K562 (cell line): ENCODE measurements around the gene SH3BP5. TPM values are rescaled to one million over a fixed set of nuclear protein-coding genes. Genes with fewer than 3 reads are reported as not detected.

Experiments
- ADNP ChIP-seq: fragments of 200-800 bp; sonication (Bioruptor generic); IDR thresholded peaks from 2 replicates; pipeline ENCODE4 v1.6.1; 2016; ENCODE audit warnings: missing genetic modification characterization, missing compliant biosample characterization
- FOXJ2 ChIP-seq: fragments of 200-800 bp; sonication (Bioruptor generic); IDR thresholded peaks from 2 replicates; pipeline ENCODE4 v1.6.1; 2016; ENCODE audit warnings: missing genetic modification characterization, missing compliant biosample characterization
- GTF2F1 ChIP-seq: IDR thresholded peaks from 2 replicates; pipeline ENCODE4 v1.6.1; 2011; ENCODE audit warnings: low read depth, low read length, improper control_type of control experiment
- ILK ChIP-seq: fragments of 450-650 bp; IDR thresholded peaks from 2 replicates; pipeline ENCODE4 v1.6.1; 2016; ENCODE audit warnings: missing genetic modification characterization, low read depth, mild to moderate bottlenecking, missing compliant biosample characterization, moderate library complexity, borderline replicate concordance
- LEF1 ChIP-seq: fragments of 450-650 bp; IDR thresholded peaks from 2 replicates; pipeline ENCODE4 v1.6.1; 2016; ENCODE audit warnings: mild to moderate bottlenecking
- MAFK ChIP-seq: IDR thresholded peaks from 2 replicates; pipeline ENCODE4 v1.6.1; 2011; ENCODE audit warnings: low read length, improper control_type of control experiment
- MCM3 ChIP-seq: fragments of 450-650 bp; IDR thresholded peaks from 2 replicates; pipeline ENCODE4 v1.6.1; 2016
- NCOR1 ChIP-seq: fragments of 450-650 bp; IDR thresholded peaks from 2 replicates; pipeline ENCODE4 v1.6.1; 2016; ENCODE audit warnings: mild to moderate bottlenecking, moderate library complexity
- NONO ChIP-seq, 2 experiments: fragments of 200-400 bp in 1 of 2; fragments of 450-650 bp in 1 of 2; formaldehyde crosslinking in 1 of 2; IDR thresholded peaks; 2 replicates each; pipeline ENCODE4 v1.6.1; 2017; ENCODE audit warnings: low read depth in 2 of 2, mild to moderate bottlenecking in 2 of 2, moderate library complexity in 2 of 2, low read length in 1 of 2
- SMAD4 ChIP-seq: fragments of 250-450 bp; sonication (Bioruptor Pico); conservative IDR thresholded peaks from 2 replicates; pipeline ENCODE4 v1.8.0; 2021; ENCODE audit warnings: inconsistent platforms, mild to moderate bottlenecking, moderate library complexity
- SRSF3 ChIP-seq: fragments of 200-400 bp; formaldehyde crosslinking; IDR thresholded peaks from 2 replicates; pipeline ENCODE4 v1.6.1; 2016; ENCODE audit warnings: mild to moderate bottlenecking, low read length, moderate library complexity; ENCODE audit not compliant: insufficient read depth
- TCF7L2 ChIP-seq: fragments of 150-350 bp; IDR thresholded peaks from 2 replicates; pipeline ENCODE4 v1.6.1; 2016; ENCODE audit warnings: low read depth, mild to moderate bottlenecking, low read length, moderate library complexity
- TRIM24 ChIP-seq, 2 experiments: fragments of 450-650 bp; IDR thresholded peaks; 2 replicates each; pipeline ENCODE4 v1.6.1; 2016
- ZBED1 ChIP-seq: IDR thresholded peaks from 2 replicates; pipeline ENCODE4 v1.6.1; 2014
- ZFPM2 ChIP-seq: fragments of 250-450 bp; sonication (Bioruptor Pico); IDR thresholded peaks from 2 replicates; pipeline ENCODE4 v1.5.1; 2022; ENCODE audit warnings: mild to moderate bottlenecking
- ZNF146 ChIP-seq: IDR thresholded peaks from one replicate; pipeline ENCODE4 v1.6.1; 2018; ENCODE audit warnings: missing compliant biosample characterization; ENCODE audit not compliant: unreplicated experiment
- ZNF217 ChIP-seq: sonication (generic); formaldehyde crosslinking; IDR thresholded peaks from 2 replicates; pipeline ENCODE4 v1.8.0; 2022; ENCODE audit warnings: mild to moderate bottlenecking, missing genetic modification reagents
- ZNF778 ChIP-seq: fragments of 450-650 bp; formaldehyde crosslinking; IDR thresholded peaks from 2 replicates; pipeline ENCODE4 v1.4.0; 2020; ENCODE audit warnings: mild to moderate bottlenecking, moderate library complexity
- ZNF785 ChIP-seq: fragments of 250-450 bp; sonication (Bioruptor Pico); IDR thresholded peaks from 2 replicates; pipeline ENCODE4 v1.4.0; 2020; ENCODE audit warnings: mild to moderate bottlenecking
- ZNF830 ChIP-seq: fragments of 250-450 bp; sonication (Bioruptor Pico); IDR thresholded peaks from 2 replicates; pipeline ENCODE4 v1.5.0; 2021; ENCODE audit warnings: mild to moderate bottlenecking
- polyA plus RNA-seq, 8 experiments: library from polyadenylated mRNA; depleted of rRNA in 4 of 8; stranded (reverse) in 5 of 8; unstranded in 3 of 8; fragments of >200 nt; fragmentation: Nextera tagmentation in 2 of 8; fragmentation: Illumina TruSeq in 1 of 8; extraction: Ambion mirVana in 2 of 8; extraction: Trizol in 1 of 8; gene quantifications; 2 replicates each; pipeline versions ENCODE4 v1.2.1 to v1.2.3, GENCODE V29; 2011 to 2014; ENCODE audit warnings: inconsistent platforms in 1 of 8, missing spikeins in 1 of 8
- total RNA-seq, 7 experiments: library from RNA; depleted of rRNA in 6 of 7; stranded (reverse); fragments of >200 nt in 6 of 7; fragmentation: Illumina TruSeq in 2 of 7; extraction: Trizol in 2 of 7; gene quantifications; 2 replicates each; pipeline versions ENCODE4 v1.2.1 to v1.2.3, GENCODE V29; 2011 to 2021; ENCODE audit warnings: low replicate concordance in 1 of 7
- TF ChIP-seq, protein P1 (sequence below), 2 experiments: fragments of 450-650 bp; formaldehyde crosslinking in 1 of 2; IDR thresholded peaks; 2 replicates each; pipeline versions ENCODE4 v1.4.0 to v1.6.1; 2014 to 2020; ENCODE audit warnings: mild to moderate bottlenecking in 2 of 2, borderline replicate concordance in 1 of 2, low read depth in 1 of 2
- TF ChIP-seq, protein P2 (sequence below): sonication (generic); formaldehyde crosslinking; IDR thresholded peaks from 2 replicates; pipeline ENCODE4 v1.8.0; 2023; ENCODE audit warnings: mild to moderate bottlenecking, missing genetic modification reagents

Gene SH3BP5
- total and polyA plus RNA-seq, 9 of the 15 experiments (the other 6 are each of a cell fraction or from before 2014, with no cell fraction given), result 2.9 to 29.0 (median 14.9) TPM

DNA sequence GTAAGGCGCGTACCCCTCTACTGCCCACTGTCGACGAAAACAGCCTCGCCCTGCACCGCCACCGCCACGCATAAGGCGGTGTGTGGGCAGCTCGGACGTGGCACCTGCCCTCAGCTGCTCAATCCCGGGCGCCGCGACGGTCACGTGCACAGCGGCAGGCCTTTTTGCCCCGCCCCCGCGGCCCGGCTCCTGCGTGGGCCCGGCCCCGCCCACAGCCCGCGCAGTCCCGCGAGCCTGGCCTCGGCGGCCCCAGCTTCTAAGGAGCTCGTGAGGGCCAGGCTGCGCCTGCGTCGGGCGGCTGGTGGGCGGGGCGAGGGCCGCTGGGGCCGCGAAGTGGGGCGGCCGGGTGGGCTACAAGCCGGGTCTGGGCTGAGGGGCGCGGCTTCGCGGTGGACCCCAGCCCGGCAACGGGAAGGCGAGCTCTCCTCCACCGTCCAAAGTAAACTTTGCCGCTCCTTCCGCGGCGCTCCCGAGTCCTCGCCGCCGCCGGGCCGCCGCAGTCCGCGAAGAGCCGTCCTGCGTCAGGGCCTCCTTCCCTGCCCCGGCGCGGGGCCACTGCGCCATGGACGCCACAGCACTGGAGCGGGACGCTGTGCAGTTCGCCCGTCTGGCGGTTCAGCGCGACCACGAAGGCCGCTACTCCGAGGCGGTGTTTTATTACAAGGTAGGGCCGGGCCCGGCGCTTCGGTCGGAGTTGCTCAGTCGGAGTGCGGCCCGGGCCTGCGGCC is 126.3 kb downstream of the SH3BP5 start, which contains the start of gene CAPN7 (continued):
- TF ChIP-seq NONO (IDR thresholded peaks at IDR 0.05; ENCODE audit: low read depth in 2 of 2, low read length in 1 of 2) (peak; percentile 54 to 63; a peak in 3 of 4 replicates), MCM3 (no peak), SMAD4 (CRISPR knock-in tag) (peak; percentile 86), SRSF3 (peak; percentile 84; the same call in 1 of the 2 replicates), LEF1 (no peak), MAFK (no peak), ZNF830 (no peak), ADNP (tag) (no peak), GTF2F1 (no peak), ZNF217 (CRISPR knock-in tag) (no peak), ZBED1 (0 out of 2 replicates have a peak, but pooled peaks have one; percentile 34), ZNF778 (CRISPR knock-in tag) (no peak), ZNF785 (CRISPR knock-in tag) (no peak), ZNF146 (CRISPR knock-in tag) (no peak), TRIM24 (IDR thresholded peaks at IDR 0.05) (no peak), FOXJ2 (tag) (no peak), ILK (no peak), ZFPM2 (CRISPR knock-in tag) (no peak), NCOR1 (no peak), TCF7L2 (no peak)
- TF ChIP-seq, protein P1, sequence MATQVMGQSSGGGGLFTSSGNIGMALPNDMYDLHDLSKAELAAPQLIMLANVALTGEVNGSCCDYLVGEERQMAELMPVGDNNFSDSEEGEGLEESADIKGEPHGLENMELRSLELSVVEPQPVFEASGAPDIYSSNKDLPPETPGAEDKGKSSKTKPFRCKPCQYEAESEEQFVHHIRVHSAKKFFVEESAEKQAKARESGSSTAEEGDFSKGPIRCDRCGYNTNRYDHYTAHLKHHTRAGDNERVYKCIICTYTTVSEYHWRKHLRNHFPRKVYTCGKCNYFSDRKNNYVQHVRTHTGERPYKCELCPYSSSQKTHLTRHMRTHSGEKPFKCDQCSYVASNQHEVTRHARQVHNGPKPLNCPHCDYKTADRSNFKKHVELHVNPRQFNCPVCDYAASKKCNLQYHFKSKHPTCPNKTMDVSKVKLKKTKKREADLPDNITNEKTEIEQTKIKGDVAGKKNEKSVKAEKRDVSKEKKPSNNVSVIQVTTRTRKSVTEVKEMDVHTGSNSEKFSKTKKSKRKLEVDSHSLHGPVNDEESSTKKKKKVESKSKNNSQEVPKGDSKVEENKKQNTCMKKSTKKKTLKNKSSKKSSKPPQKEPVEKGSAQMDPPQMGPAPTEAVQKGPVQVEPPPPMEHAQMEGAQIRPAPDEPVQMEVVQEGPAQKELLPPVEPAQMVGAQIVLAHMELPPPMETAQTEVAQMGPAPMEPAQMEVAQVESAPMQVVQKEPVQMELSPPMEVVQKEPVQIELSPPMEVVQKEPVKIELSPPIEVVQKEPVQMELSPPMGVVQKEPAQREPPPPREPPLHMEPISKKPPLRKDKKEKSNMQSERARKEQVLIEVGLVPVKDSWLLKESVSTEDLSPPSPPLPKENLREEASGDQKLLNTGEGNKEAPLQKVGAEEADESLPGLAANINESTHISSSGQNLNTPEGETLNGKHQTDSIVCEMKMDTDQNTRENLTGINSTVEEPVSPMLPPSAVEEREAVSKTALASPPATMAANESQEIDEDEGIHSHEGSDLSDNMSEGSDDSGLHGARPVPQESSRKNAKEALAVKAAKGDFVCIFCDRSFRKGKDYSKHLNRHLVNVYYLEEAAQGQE (IDR thresholded peaks at IDR 0.05; ENCODE audit: borderline replicate concordance), result peak; percentile 86
- TF ChIP-seq, protein P1 (CRISPR knock-in tag; IDR thresholded peaks at IDR 0.05; ENCODE audit: low read depth), result 0 out of 2 replicates have a peak, but pooled peaks have one; percentile 37
- TF ChIP-seq, protein P2, sequence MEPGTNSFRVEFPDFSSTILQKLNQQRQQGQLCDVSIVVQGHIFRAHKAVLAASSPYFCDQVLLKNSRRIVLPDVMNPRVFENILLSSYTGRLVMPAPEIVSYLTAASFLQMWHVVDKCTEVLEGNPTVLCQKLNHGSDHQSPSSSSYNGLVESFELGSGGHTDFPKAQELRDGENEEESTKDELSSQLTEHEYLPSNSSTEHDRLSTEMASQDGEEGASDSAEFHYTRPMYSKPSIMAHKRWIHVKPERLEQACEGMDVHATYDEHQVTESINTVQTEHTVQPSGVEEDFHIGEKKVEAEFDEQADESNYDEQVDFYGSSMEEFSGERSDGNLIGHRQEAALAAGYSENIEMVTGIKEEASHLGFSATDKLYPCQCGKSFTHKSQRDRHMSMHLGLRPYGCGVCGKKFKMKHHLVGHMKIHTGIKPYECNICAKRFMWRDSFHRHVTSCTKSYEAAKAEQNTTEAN (CRISPR knock-in tag), result peak; percentile 77; the same call in 1 of the 2 replicates
